Endodermal cell (in vitro differentiated cells): Measurements from ENCODE around the gene GTF2E1. TPM values are rescaled to one million over a fixed set of nuclear protein-coding genes. Genes with fewer than 3 reads are reported as not detected.

Experiments
- DNase-seq: peaks from one replicate; pipeline ENCODE4 v3.0.0-alpha.2; 2017
- H3K27ac ChIP-seq: 2 replicates; pipeline ENCODE4 v1.5.1; 2013; ENCODE audit warnings: mild to moderate bottlenecking, low read depth, low read length, moderate library complexity
- H3K27me3 ChIP-seq: 2 replicates; pipeline ENCODE4 v1.6.1; 2013; ENCODE audit warnings: mild to moderate bottlenecking, low read length, moderate library complexity; ENCODE audit not compliant: insufficient read depth, control insufficient read depth, poor library complexity, severe bottlenecking
- H3K36me3 ChIP-seq: 2 replicates; pipeline ENCODE4 v1.7.0; 2013; ENCODE audit warnings: mild to moderate bottlenecking, low read length, moderate library complexity; ENCODE audit not compliant: control insufficient read depth, insufficient read depth
- H3K4me1 ChIP-seq: one replicate; pipeline ENCODE4 v1.7.0; 2013; ENCODE audit warnings: low read length; ENCODE audit not compliant: control insufficient read depth, insufficient read depth
- H3K4me3 ChIP-seq: 2 replicates; pipeline ENCODE4 v1.5.1; 2013; ENCODE audit warnings: mild to moderate bottlenecking, low read length, moderate library complexity
- H3K9ac ChIP-seq: 2 replicates; pipeline ENCODE4 v1.6.1; 2013; ENCODE audit warnings: mild to moderate bottlenecking, low read length, moderate library complexity; ENCODE audit not compliant: poor library complexity, severe bottlenecking; ENCODE audit errors: extremely low read depth
- H3K9me3 ChIP-seq: 2 replicates; pipeline ENCODE4 v1.6.1; 2013; ENCODE audit warnings: mild to moderate bottlenecking, low read length, moderate library complexity; ENCODE audit not compliant: control insufficient read depth
- H3K27ac Mint-ChIP-seq: 2 replicates; pipeline ENCODE4 v1.8.0; 2020; ENCODE audit warnings: mixed read lengths
- H3K27me3 Mint-ChIP-seq: 2 replicates; pipeline ENCODE4 v1.8.0; 2021; ENCODE audit warnings: mild to moderate bottlenecking, mixed read lengths; ENCODE audit not compliant: insufficient read depth
- H3K36me3 Mint-ChIP-seq: 2 replicates; pipeline ENCODE4 v1.8.0; 2020; ENCODE audit warnings: low read depth, mixed read lengths
- H3K4me1 Mint-ChIP-seq: 2 replicates; pipeline ENCODE4 v1.8.0; 2020; ENCODE audit warnings: mixed read lengths
- H3K4me3 Mint-ChIP-seq: 2 replicates; pipeline ENCODE4 v1.8.0; 2020; ENCODE audit warnings: mild to moderate bottlenecking, moderate library complexity, mixed read lengths
- H3K9me3 Mint-ChIP-seq: 2 replicates; pipeline ENCODE4 v1.8.0; 2020; ENCODE audit warnings: mild to moderate bottlenecking, mixed read lengths
- WGBS, 2 experiments: methylation state at CpG; one replicate each; pipeline versions ENCODE4 v1.1.5 to v1.1.7; 2013; ENCODE audit warnings: missing lambda C conversion rate in 2 of 2, mixed read lengths in 1 of 2; ENCODE audit not compliant: insufficient coverage in 1 of 2, insufficient read length in 1 of 2; 5-methylcytosine and 5-hydroxymethylcytosine counted together
- total RNA-seq, 2 donors: library from RNA; stranded (reverse); fragmentation: NEBNext Ultra II Directional in 1 of 2; extraction: Animal tissue kit (Norgen Biotek cat#: 25700) in 1 of 2; gene quantifications; 2 replicates in 1 of 2; 3 replicates in 1 of 2; pipeline ENCODE4 v1.2.1, GENCODE V29; 2021
- TF ChIP-seq, protein P1 (sequence below): fragments of 200-600 bp; sonication (generic); conservative IDR thresholded peaks from 2 replicates; pipeline ENCODE4 v1.5.0; 2021; ENCODE audit warnings: antibody characterized with exemption, mild to moderate bottlenecking

The GTF2E1 gene
- total RNA-seq, 2 donors from 2014 or later = 42.6 to 51.1 TPM

DNA sequence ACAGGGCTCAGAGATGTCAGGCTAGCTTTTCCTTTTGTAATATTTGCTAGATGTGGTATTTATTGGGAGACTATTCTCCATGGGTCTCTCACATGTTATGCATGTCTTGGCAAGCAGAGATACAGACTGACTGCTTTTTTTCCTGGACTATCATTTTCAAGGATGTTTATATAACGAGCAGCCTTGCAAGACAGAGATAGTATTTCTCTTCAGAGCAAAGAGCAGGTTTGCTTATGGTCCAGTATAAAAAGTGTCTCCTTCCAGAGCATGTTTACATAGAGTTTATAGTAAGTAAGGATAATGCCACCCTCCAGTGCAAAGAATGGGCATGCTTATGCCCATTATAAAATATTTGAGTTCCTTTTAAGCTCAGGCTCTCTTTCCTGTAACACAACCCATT is 24.6 kb downstream of the GTF2E1 start:
- no peak overlapping the region for H3K9ac ChIP-seq
- H3K27me3 Mint-ChIP-seq = no peaks in the 10 kb centered on the region
- 100% methylated on average over 1 of the region's 1 CpG; no CpG with 5 or more reads in 1 of the 2 experiments for WGBS, 2 experiments
- H3K27ac ChIP-seq = no peak overlapping the region
- H3K4me1 Mint-ChIP-seq = peaks cover 18% of the 10 kb centered on the region
- H3K9me3 Mint-ChIP-seq = no peaks in the 10 kb centered on the region
- H3K27me3 ChIP-seq = no peaks in the 10 kb centered on the region
- DNase-seq = no peak
- peaks cover 4% of the 10 kb centered on the region for H3K36me3 Mint-ChIP-seq
- H3K9me3 ChIP-seq = no peaks in the 10 kb centered on the region
- TF ChIP-seq, protein P1, sequence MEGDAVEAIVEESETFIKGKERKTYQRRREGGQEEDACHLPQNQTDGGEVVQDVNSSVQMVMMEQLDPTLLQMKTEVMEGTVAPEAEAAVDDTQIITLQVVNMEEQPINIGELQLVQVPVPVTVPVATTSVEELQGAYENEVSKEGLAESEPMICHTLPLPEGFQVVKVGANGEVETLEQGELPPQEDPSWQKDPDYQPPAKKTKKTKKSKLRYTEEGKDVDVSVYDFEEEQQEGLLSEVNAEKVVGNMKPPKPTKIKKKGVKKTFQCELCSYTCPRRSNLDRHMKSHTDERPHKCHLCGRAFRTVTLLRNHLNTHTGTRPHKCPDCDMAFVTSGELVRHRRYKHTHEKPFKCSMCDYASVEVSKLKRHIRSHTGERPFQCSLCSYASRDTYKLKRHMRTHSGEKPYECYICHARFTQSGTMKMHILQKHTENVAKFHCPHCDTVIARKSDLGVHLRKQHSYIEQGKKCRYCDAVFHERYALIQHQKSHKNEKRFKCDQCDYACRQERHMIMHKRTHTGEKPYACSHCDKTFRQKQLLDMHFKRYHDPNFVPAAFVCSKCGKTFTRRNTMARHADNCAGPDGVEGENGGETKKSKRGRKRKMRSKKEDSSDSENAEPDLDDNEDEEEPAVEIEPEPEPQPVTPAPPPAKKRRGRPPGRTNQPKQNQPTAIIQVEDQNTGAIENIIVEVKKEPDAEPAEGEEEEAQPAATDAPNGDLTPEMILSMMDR = no peak
- no peak overlapping the region for H3K27ac Mint-ChIP-seq
- no peak overlapping the region for H3K4me3 Mint-ChIP-seq
- H3K4me1 ChIP-seq = no peaks in the 10 kb centered on the region
- no peak overlapping the region for H3K4me3 ChIP-seq
- peaks cover 15% of the 10 kb centered on the region for H3K36me3 ChIP-seq

GRCh38 chr3:120769436-120769835 is 26.9 kb downstream of the GTF2E1 start:
- H3K9me3 ChIP-seq = no peaks in the 10 kb centered on the region
- no peak overlapping the region for H3K27ac ChIP-seq
- H3K4me1 Mint-ChIP-seq = peaks cover 7% of the 10 kb centered on the region
- no peaks in the 10 kb centered on the region for H3K9me3 Mint-ChIP-seq
- no peak for DNase-seq
- H3K4me1 ChIP-seq = no peaks in the 10 kb centered on the region
- WGBS, 2 experiments = 85 to 100% methylated on average over 1 to 2 of the region's 2 CpGs
- H3K27me3 Mint-ChIP-seq = no peaks in the 10 kb centered on the region
- no peak overlapping the region for H3K4me3 ChIP-seq
- H3K36me3 ChIP-seq = peaks cover 28% of the 10 kb centered on the region
- H3K27me3 ChIP-seq = no peaks in the 10 kb centered on the region
- H3K4me3 Mint-ChIP-seq = no peak overlapping the region
- H3K36me3 Mint-ChIP-seq = peaks cover 9% of the 10 kb centered on the region
- H3K9ac ChIP-seq = no peak overlapping the region
- TF ChIP-seq, protein P1 = peak; percentile 19
- no peak overlapping the region for H3K27ac Mint-ChIP-seq

GRCh38 chr3:120770891-120771290 is 28.3 kb downstream of the GTF2E1 start:
- Histone ChIP-seq H3K9ac (no peak overlapping the region), H3K4me1 (no peaks in the 10 kb centered on the region), H3K9me3 (no peaks in the 10 kb centered on the region), H3K27ac (no peak overlapping the region), H3K36me3 (peaks cover 36% of the 10 kb centered on the region), H3K4me3 (no peak overlapping the region), H3K27me3 (no peaks in the 10 kb centered on the region)
- H3K4me1 Mint-ChIP-seq = peaks cover 3% of the 10 kb centered on the region
- peaks cover 9% of the 10 kb centered on the region for H3K36me3 Mint-ChIP-seq
- TF ChIP-seq, protein P1 = no peak
- DNase-seq = no peak
- WGBS, 2 experiments = 93 to 95% methylated on average over 4 of the region's 4 CpGs
- H3K27ac Mint-ChIP-seq = no peak overlapping the region
- H3K9me3 Mint-ChIP-seq = no peaks in the 10 kb centered on the region
- H3K4me3 Mint-ChIP-seq = no peak overlapping the region
- H3K27me3 Mint-ChIP-seq = no peaks in the 10 kb centered on the region
